ENCODE data around the gene ERAL1.

ERAL1 gene

DNA sequence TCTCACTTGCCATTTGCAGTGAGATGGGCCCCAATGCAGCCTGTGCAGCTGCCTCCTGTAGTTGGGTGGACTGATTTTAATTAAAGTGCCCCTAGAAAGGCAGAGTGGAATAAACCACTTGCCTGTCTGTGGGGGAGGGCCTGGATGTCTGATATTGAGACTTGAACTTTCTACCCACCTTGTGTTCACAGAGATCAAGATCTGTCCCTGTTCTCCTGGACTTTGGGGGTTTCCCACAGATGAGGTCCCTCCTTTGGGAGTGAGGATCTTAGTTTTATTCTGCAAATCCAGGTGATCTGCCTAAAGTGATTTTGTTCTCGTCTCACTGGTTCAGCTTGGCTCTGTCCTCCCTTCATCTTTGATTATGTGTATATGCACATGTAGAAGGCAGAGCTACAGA lies 55.7 kb downstream of the ERAL1 start:
- Histone ChIP-seq H3K4me3 (ENCODE audit: severe bottlenecking) (no peak overlapping the region), H3K4me1 (ENCODE audit: insufficient read depth, poor library complexity, severe bottlenecking) (no peaks in the 10 kb centered on the region), H3K36me3 (ENCODE audit: low read depth) (peaks cover 79% of the 10 kb centered on the region), H3K27me3 (ENCODE audit: insufficient read depth, poor library complexity, severe bottlenecking) (no peaks in the 10 kb centered on the region), H3K27ac (ENCODE audit: poor library complexity, severe bottlenecking) (no peak overlapping the region), H3K9me3 (ENCODE audit: severe bottlenecking) (peaks cover 2% of the 10 kb centered on the region)
- TF ChIP-seq CTCF (IDR thresholded peaks at IDR 0.05; ENCODE audit: poor library complexity, severe bottlenecking): no peak
- no peak for ATAC-seq (ENCODE audit: low read depth)
- no peak for DNase-seq (ENCODE audit: low spot score)
